ENCODE results near the gene QRICH1. TPM values are rescaled to one million over a fixed set of nuclear protein-coding genes. Genes with fewer than 3 reads are reported as not detected.

The QRICH1 gene
- total RNA-seq, 1 experiment from 2014 or later = 123 TPM

DNA sequence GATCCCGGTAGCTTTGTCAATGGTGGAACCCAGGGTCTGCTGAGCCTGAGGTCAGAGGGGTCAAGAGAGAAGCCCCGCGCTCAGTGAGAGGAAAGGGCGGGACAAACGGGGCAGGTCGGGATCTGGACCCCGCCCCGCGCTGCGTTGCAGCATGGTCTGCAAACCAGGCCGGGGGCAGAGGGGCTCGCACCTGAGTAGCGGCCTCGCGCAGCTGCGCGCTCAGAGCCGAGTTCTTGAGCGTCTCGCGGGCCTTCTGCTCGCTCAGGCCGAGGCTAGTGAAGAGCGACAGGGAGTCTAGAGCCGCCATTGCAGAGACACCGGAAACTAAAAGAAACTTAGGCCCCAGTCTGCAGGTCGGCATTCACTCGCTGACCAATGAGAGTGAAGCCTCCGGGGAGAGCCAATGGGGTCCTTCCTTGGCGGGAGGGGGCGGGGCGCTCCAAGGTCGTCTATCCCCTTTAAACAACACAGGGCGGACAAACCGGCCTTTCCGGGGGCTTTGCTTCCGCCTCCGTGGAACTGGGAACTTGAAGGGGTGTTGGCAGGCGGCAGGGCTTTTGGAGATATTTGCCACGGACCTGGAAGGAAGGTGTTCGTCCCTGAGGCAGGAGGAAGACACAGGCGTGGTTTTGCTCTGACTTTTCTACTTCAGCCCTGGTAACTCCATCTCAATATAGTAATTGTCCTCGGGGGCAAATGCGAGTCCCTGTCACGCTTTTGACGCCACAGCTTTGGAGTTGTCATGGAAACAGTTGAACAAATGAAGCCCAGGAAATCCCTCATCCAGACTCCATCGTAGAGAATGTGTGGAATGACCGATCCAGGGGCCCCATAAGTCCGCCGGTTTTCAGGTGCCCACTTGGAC is 10.8 kb upstream of the QRICH1 start, which contains the start of gene QARS1:
QARS1 (minus strand) TSS at position 331 of the 865 bp plus-strand sequence; CDS start at position 307, 24 bp downstream.
- Mint-ChIP-seq H3K4me3 (peak within 1 kb of the TSS; percentile 97), H3K27me3 (ENCODE audit: low read depth) (no peaks in the 10 kb centered on the region), H3K4me1 (peaks cover 25% of the 10 kb centered on the region), H3K27ac (peak within 1 kb of the TSS; percentile 96), H3K36me3 (peaks cover 48% of the 10 kb centered on the region), H3K9me3 (no peaks in the 10 kb centered on the region)
- ATAC-seq (peak; percentile 98), DNase-seq (ENCODE audit: low spot score) (peak; percentile 95)
- ChIA-PET POLR2A (interaction anchor here (0.6 to 2.2 kb wide), 5 partner anchors 10 to 97 kb away, joined by 3 to 14 read pairs (median 3); partner anchors contain the start of genes IMPDH2, NDUFAF3, QRICH1 and USP19), CTCF (interaction anchor here (1.0 to 1.8 kb wide), 4 partner anchors 10 to 117 kb away, joined by 4 to 14 read pairs (median 6); partner anchors contain the start of genes NDUFAF3 and QRICH1)
- no peak for TF ChIP-seq GRHL2 (CRISPR knock-in tag; IDR thresholded peaks at IDR 0.05; ENCODE audit: insufficient replicate concordance, severe bottlenecking)
- no peak for TF ChIP-seq ZNF263 (CRISPR knock-in tag; IDR thresholded peaks at IDR 0.05; ENCODE audit: low read depth)
- TF ChIP-seq, protein P1, sequence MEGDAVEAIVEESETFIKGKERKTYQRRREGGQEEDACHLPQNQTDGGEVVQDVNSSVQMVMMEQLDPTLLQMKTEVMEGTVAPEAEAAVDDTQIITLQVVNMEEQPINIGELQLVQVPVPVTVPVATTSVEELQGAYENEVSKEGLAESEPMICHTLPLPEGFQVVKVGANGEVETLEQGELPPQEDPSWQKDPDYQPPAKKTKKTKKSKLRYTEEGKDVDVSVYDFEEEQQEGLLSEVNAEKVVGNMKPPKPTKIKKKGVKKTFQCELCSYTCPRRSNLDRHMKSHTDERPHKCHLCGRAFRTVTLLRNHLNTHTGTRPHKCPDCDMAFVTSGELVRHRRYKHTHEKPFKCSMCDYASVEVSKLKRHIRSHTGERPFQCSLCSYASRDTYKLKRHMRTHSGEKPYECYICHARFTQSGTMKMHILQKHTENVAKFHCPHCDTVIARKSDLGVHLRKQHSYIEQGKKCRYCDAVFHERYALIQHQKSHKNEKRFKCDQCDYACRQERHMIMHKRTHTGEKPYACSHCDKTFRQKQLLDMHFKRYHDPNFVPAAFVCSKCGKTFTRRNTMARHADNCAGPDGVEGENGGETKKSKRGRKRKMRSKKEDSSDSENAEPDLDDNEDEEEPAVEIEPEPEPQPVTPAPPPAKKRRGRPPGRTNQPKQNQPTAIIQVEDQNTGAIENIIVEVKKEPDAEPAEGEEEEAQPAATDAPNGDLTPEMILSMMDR (IDR thresholded peaks at IDR 0.05) = no peak
- TF ChIP-seq ZNF232 (CRISPR knock-in tag; IDR thresholded peaks at IDR 0.05) = no peak
- TF ChIP-seq, protein P2, sequence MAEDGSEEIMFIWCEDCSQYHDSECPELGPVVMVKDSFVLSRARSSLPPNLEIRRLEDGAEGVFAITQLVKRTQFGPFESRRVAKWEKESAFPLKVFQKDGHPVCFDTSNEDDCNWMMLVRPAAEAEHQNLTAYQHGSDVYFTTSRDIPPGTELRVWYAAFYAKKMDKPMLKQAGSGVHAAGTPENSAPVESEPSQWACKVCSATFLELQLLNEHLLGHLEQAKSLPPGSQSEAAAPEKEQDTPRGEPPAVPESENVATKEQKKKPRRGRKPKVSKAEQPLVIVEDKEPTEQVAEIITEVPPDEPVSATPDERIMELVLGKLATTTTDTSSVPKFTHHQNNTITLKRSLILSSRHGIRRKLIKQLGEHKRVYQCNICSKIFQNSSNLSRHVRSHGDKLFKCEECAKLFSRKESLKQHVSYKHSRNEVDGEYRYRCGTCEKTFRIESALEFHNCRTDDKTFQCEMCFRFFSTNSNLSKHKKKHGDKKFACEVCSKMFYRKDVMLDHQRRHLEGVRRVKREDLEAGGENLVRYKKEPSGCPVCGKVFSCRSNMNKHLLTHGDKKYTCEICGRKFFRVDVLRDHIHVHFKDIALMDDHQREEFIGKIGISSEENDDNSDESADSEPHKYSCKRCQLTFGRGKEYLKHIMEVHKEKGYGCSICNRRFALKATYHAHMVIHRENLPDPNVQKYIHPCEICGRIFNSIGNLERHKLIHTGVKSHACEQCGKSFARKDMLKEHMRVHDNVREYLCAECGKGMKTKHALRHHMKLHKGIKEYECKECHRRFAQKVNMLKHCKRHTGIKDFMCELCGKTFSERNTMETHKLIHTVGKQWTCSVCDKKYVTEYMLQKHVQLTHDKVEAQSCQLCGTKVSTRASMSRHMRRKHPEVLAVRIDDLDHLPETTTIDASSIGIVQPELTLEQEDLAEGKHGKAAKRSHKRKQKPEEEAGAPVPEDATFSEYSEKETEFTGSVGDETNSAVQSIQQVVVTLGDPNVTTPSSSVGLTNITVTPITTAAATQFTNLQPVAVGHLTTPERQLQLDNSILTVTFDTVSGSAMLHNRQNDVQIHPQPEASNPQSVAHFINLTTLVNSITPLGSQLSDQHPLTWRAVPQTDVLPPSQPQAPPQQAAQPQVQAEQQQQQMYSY (CRISPR knock-in tag; IDR thresholded peaks at IDR 0.05) = no peak
- TF ChIP-seq, protein P3, sequence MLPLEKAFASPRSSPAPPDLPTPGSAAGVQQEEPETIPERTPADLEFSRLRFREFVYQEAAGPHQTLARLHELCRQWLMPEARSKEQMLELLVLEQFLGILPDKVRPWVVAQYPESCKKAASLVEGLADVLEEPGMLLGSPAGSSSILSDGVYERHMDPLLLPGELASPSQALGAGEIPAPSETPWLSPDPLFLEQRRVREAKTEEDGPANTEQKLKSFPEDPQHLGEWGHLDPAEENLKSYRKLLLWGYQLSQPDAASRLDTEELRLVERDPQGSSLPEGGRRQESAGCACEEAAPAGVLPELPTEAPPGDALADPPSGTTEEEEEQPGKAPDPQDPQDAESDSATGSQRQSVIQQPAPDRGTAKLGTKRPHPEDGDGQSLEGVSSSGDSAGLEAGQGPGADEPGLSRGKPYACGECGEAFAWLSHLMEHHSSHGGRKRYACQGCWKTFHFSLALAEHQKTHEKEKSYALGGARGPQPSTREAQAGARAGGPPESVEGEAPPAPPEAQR (CRISPR knock-in tag; IDR thresholded peaks at IDR 0.05) = no peak
- peak; percentile 71; the same call in 1 of the 2 replicates for TF ChIP-seq MYBL2 (CRISPR knock-in tag; IDR thresholded peaks at IDR 0.05)
- TF ChIP-seq SMAD3 (CRISPR knock-in tag; IDR thresholded peaks at IDR 0.05; ENCODE audit: borderline replicate concordance) = no peak
- TF ChIP-seq ZNF416 (CRISPR knock-in tag; IDR thresholded peaks at IDR 0.05) = no peak
- peak; percentile 86 for TF ChIP-seq SP1 (CRISPR knock-in tag; conservative IDR thresholded peaks at IDR 0.05)
- TF ChIP-seq KAT7 (CRISPR knock-in tag; IDR thresholded peaks at IDR 0.05; ENCODE audit: borderline replicate concordance) = 0 out of 2 replicates have a peak, but pooled peaks have one; percentile 69
- TF ChIP-seq IRF2 (CRISPR knock-in tag; IDR thresholded peaks at IDR 0.05; ENCODE audit: borderline replicate concordance, low read depth) = no peak
- TF ChIP-seq ZNF121 (CRISPR knock-in tag; IDR thresholded peaks at IDR 0.05) = peak; percentile 88
- no peak for TF ChIP-seq NFATC4 (CRISPR knock-in tag; IDR thresholded peaks at IDR 0.05)
- TF ChIP-seq ZNF423 (CRISPR knock-in tag; IDR thresholded peaks at IDR 0.05) = no peak
- no peak for TF ChIP-seq ZNF671 (CRISPR knock-in tag; IDR thresholded peaks at IDR 0.05)
- TF ChIP-seq JAZF1 (CRISPR knock-in tag; IDR thresholded peaks at IDR 0.05) = no peak
- TF ChIP-seq ZNF396 (CRISPR knock-in tag; IDR thresholded peaks at IDR 0.05; ENCODE audit: borderline replicate concordance) = no peak
- no peak for TF ChIP-seq TEAD4 (CRISPR knock-in tag; IDR thresholded peaks at IDR 0.05)
- no peak for TF ChIP-seq ZNF138 (CRISPR knock-in tag; conservative IDR thresholded peaks at IDR 0.05)
- TF ChIP-seq SMAD4 (CRISPR knock-in tag; IDR thresholded peaks at IDR 0.05) = no peak
- TF ChIP-seq, protein P4, sequence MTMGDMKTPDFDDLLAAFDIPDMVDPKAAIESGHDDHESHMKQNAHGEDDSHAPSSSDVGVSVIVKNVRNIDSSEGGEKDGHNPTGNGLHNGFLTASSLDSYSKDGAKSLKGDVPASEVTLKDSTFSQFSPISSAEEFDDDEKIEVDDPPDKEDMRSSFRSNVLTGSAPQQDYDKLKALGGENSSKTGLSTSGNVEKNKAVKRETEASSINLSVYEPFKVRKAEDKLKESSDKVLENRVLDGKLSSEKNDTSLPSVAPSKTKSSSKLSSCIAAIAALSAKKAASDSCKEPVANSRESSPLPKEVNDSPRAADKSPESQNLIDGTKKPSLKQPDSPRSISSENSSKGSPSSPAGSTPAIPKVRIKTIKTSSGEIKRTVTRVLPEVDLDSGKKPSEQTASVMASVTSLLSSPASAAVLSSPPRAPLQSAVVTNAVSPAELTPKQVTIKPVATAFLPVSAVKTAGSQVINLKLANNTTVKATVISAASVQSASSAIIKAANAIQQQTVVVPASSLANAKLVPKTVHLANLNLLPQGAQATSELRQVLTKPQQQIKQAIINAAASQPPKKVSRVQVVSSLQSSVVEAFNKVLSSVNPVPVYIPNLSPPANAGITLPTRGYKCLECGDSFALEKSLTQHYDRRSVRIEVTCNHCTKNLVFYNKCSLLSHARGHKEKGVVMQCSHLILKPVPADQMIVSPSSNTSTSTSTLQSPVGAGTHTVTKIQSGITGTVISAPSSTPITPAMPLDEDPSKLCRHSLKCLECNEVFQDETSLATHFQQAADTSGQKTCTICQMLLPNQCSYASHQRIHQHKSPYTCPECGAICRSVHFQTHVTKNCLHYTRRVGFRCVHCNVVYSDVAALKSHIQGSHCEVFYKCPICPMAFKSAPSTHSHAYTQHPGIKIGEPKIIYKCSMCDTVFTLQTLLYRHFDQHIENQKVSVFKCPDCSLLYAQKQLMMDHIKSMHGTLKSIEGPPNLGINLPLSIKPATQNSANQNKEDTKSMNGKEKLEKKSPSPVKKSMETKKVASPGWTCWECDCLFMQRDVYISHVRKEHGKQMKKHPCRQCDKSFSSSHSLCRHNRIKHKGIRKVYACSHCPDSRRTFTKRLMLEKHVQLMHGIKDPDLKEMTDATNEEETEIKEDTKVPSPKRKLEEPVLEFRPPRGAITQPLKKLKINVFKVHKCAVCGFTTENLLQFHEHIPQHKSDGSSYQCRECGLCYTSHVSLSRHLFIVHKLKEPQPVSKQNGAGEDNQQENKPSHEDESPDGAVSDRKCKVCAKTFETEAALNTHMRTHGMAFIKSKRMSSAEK (CRISPR knock-in tag; IDR thresholded peaks at IDR 0.05; ENCODE audit: borderline replicate concordance) = no peak
- no peak for TF ChIP-seq NR3C1 (CRISPR knock-in tag; conservative IDR thresholded peaks at IDR 0.05; ENCODE audit: low read depth)
- TF ChIP-seq, protein P5, sequence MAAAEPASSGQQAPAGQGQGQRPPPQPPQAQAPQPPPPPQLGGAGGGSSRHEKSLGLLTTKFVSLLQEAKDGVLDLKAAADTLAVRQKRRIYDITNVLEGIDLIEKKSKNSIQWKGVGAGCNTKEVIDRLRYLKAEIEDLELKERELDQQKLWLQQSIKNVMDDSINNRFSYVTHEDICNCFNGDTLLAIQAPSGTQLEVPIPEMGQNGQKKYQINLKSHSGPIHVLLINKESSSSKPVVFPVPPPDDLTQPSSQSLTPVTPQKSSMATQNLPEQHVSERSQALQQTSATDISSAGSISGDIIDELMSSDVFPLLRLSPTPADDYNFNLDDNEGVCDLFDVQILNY (CRISPR knock-in tag; IDR thresholded peaks at IDR 0.05) = no peak
- TF ChIP-seq ELF4 (CRISPR knock-in tag; IDR thresholded peaks at IDR 0.05; ENCODE audit: low read depth) = no peak
- TF ChIP-seq GABPB1 (CRISPR knock-in tag; IDR thresholded peaks at IDR 0.05) = peak; percentile 65

Measured in WTC11 (cell line).